HL-60 (cell line): ENCODE measurements around the gene TMF1.

ENCODE experiments used
- DNase-seq, 2 experiments: peaks; one replicate each; pipeline ENCODE4 v3.0.0-alpha.2; 2010 to 2020; ENCODE audit warnings: low read depth in 1 of 2, low spot score in 1 of 2
- H3K27ac ChIP-seq: fragments of 250-450 bp; sonication (Bioruptor Pico); replicated peaks from 2 replicates; pipeline ENCODE4 v1.5.1; 2020; ENCODE audit warnings: mild to moderate bottlenecking, moderate library complexity
- H3K27me3 ChIP-seq: fragments of 250-450 bp; sonication (Bioruptor Pico); 2 replicates; pipeline ENCODE4 v1.5.1; 2021; ENCODE audit warnings: mild to moderate bottlenecking, moderate library complexity; ENCODE audit not compliant: insufficient read depth, poor library complexity, severe bottlenecking
- H3K4me3 ChIP-seq: replicated peaks from 2 replicates; pipeline ENCODE4 v1.5.1; 2011; ENCODE audit warnings: mild to moderate bottlenecking, control low read depth, low read length; ENCODE audit not compliant: insufficient read depth
- CTCF ChIP-seq: IDR thresholded peaks from one replicate; pipeline ENCODE4 v1.5.1; 2011; ENCODE audit warnings: low read length, control low read depth, inconsistent platforms; ENCODE audit not compliant: insufficient read depth
- GABPA ChIP-seq: IDR thresholded peaks from 2 replicates; pipeline ENCODE4 v1.6.1; 2012; ENCODE audit warnings: low read depth
- POLR2AphosphoS5 ChIP-seq: IDR thresholded peaks from 2 replicates; pipeline ENCODE4 v1.6.1; 2012; ENCODE audit warnings: low read depth
- REST ChIP-seq: IDR thresholded peaks from 2 replicates; pipeline ENCODE4 v1.6.1; 2012; ENCODE audit warnings: low read depth; ENCODE audit not compliant: insufficient replicate concordance
- SPI1 ChIP-seq: IDR thresholded peaks from 2 replicates; pipeline ENCODE4 v1.6.1; 2012; ENCODE audit warnings: low read depth, mild to moderate bottlenecking, borderline replicate concordance

TMF1 gene

DNA sequence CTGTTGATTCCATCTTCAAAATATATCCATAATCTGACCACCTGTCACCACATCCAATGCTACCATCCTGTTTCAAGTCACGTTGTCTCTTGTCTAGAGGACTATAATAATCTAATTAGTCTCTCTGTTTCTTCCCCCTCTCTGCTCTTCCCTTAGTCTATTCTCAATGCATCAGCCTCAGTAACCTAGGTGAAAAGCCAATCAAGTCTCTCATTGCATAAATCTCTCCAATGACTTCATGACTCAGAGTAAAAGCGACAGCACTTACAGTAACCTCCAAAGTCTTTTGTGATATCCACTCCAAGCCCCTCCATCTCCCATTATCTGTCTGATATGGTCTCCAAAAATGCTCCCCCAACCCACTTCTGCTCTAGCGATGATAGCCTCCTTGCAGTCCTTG is 20.8 kb upstream of the TMF1 start:
- TF ChIP-seq POLR2AphosphoS5 (no peak), CTCF (no peak), SPI1 (no peak), GABPA (no peak), REST (no peak)

GRCh38 chr3:69066121-69066520 is 14.0 kb upstream of the TMF1 start:
- DNase-seq: no peak
- TF ChIP-seq REST: no peak
- no peak for TF ChIP-seq GABPA
- TF ChIP-seq CTCF: no peak
- no peak for TF ChIP-seq SPI1
- TF ChIP-seq POLR2AphosphoS5: no peak
- Histone ChIP-seq H3K27ac (no peak overlapping the region), H3K4me3 (no peak overlapping the region), H3K27me3 (no peaks in the 10 kb centered on the region)

More for the DNA sequence above, 20.8 kb upstream of the TMF1 start:
- Histone ChIP-seq H3K27me3 (no peaks in the 10 kb centered on the region), H3K4me3 (no peak overlapping the region), H3K27ac (no peak overlapping the region)
- DNase-seq: no peak

DNA sequence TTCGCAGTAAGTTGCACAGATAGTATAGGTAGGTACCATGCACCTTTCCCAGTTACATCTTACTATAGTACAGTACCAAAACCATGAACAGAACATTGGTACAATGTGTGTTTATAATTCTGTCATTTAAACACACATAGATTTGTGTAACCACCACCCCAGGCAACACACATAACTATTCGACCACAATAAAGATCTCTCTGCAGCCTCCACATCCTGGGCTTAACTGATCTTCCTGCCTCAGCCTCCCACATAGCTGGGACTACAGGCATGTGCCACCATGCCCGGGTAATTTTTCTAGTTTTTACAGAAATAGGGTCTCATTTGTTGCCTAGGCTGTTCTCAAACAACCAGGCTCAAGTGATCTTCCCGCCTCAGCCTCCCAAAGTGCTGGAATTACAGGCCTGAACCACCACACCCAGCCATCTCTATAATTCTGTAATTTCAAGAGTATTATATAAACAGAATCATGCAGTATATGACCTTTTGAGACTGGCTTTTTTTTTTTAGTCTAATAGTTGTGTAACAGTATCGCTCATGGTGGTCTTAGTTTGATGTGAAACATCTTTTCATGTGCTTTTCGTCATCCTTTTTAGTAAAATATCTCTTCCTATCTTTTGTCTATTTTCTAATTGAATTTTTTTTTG is 13.3 kb upstream of the TMF1 start:
- no peak for DNase-seq
- Histone ChIP-seq H3K27ac (no peak overlapping the region), H3K27me3 (no peaks in the 10 kb centered on the region), H3K4me3 (no peak overlapping the region)
- TF ChIP-seq GABPA: no peak
- TF ChIP-seq REST: no peak
- TF ChIP-seq CTCF: no peak
- no peak for TF ChIP-seq POLR2AphosphoS5
- no peak for TF ChIP-seq SPI1
